CD14-positive monocyte (primary cell): Measurements from ENCODE around the gene PCDHB5. TPM values are rescaled to one million over a fixed set of nuclear protein-coding genes. Genes with fewer than 3 reads are reported as not detected.
"Not testable (repeated sequence)": the region's sequence is repeated elsewhere in the genome, so short reads cannot be mapped to it uniquely, and the experiment has no call there.

Source experiments
- DNase-seq, 3 donors: peaks; one replicate each; pipeline ENCODE4 v3.0.0-alpha.2; 2011 to 2022
- H2AFZ ChIP-seq: 2 replicates; pipeline ENCODE4 v1.6.0; 2012; ENCODE audit warnings: mild to moderate bottlenecking, low read depth, low read length, inconsistent platforms; ENCODE audit not compliant: insufficient read depth, poor library complexity, severe bottlenecking
- H3K27ac ChIP-seq, 2 donors: 1 replicate in 1 of 2; 2 replicates in 1 of 2; pipeline ENCODE4 v1.5.1; 2012 to 2013; ENCODE audit warnings: low read length in 2 of 2, control low read depth in 1 of 2, inconsistent platforms in 1 of 2, low read depth in 1 of 2, mild to moderate bottlenecking in 1 of 2
- H3K27me3 ChIP-seq, 2 donors: one replicate each; pipeline versions ENCODE4 v1.6.0 to v1.6.1; 2011 to 2013; ENCODE audit warnings: low read length in 2 of 2; ENCODE audit not compliant: control insufficient read depth in 2 of 2, insufficient read depth in 2 of 2
- H3K36me3 ChIP-seq, 2 donors: replicated peaks in 1 of 2; 1 replicate in 1 of 2; 2 replicates in 1 of 2; pipeline versions ENCODE4 v1.5.1 to v1.6.1; 2012 to 2013; ENCODE audit warnings: low read length in 2 of 2, control low read depth in 1 of 2, inconsistent platforms in 1 of 2, mild to moderate bottlenecking in 1 of 2; ENCODE audit not compliant: insufficient read depth in 2 of 2, control insufficient read depth in 1 of 2
- H3K4me1 ChIP-seq, 2 donors: 1 replicate in 1 of 2; 2 replicates in 1 of 2; pipeline versions ENCODE4 v1.5.1 to v1.6.1; 2012 to 2013; ENCODE audit warnings: low read length in 2 of 2, control low read depth in 1 of 2, inconsistent platforms in 1 of 2, mild to moderate bottlenecking in 1 of 2, moderate library complexity in 1 of 2; ENCODE audit not compliant: insufficient read depth in 2 of 2, control insufficient read depth in 1 of 2
- H3K4me2 ChIP-seq: replicated peaks from 2 replicates; pipeline ENCODE3; 2012; ENCODE audit warnings: low read length, moderate library complexity, mild to moderate bottlenecking; ENCODE audit not compliant: poor library complexity, severe bottlenecking; ENCODE audit errors: extremely low read depth
- H3K4me3 ChIP-seq, 3 experiments: fragments of 200-600 bp in 1 of 3; sonication (generic) in 1 of 3; replicated peaks in 1 of 3; 1 replicate in 2 of 3; 2 replicates in 1 of 3; pipeline ENCODE4 v1.5.1; 2011 to 2013; ENCODE audit warnings: low read length in 3 of 3, mild to moderate bottlenecking in 3 of 3, control low read depth in 2 of 3, low read depth in 2 of 3, inconsistent platforms in 1 of 3, moderate library complexity in 1 of 3
- H3K79me2 ChIP-seq: 2 replicates; pipeline ENCODE4 v1.6.0; 2012; ENCODE audit warnings: mild to moderate bottlenecking, control low read depth, inconsistent platforms, low read length, moderate library complexity; ENCODE audit not compliant: insufficient read depth
- H3K9ac ChIP-seq: 2 replicates; pipeline ENCODE4 v1.6.0; 2017; ENCODE audit warnings: low read length, mild to moderate bottlenecking; ENCODE audit not compliant: insufficient read depth, poor library complexity, severe bottlenecking
- H3K9me3 ChIP-seq, 2 donors: replicated peaks in 1 of 2; 1 replicate in 1 of 2; 2 replicates in 1 of 2; pipeline versions ENCODE4 v1.5.1 to v1.6.1; 2012 to 2013; ENCODE audit warnings: low read length in 2 of 2, control low read depth in 1 of 2; ENCODE audit not compliant: control insufficient read depth in 1 of 2, insufficient read depth in 1 of 2
- H4K20me1 ChIP-seq: 2 replicates; pipeline ENCODE4 v1.6.0; 2012; ENCODE audit warnings: mild to moderate bottlenecking, low read length, control low read depth, moderate library complexity; ENCODE audit not compliant: insufficient read depth
- H3K27ac Mint-ChIP-seq, 7 donors: one replicate each; pipeline ENCODE4 v1.8.0; 2020; ENCODE audit warnings: mild to moderate bottlenecking in 7 of 7, mixed read lengths in 7 of 7, moderate library complexity in 6 of 7, inconsistent platforms in 2 of 7
- H3K27me3 Mint-ChIP-seq, 3 donors: one replicate each; pipeline ENCODE4 v1.8.0; 2021 to 2022; ENCODE audit warnings: low read depth in 3 of 3, mild to moderate bottlenecking in 3 of 3, mixed read lengths in 3 of 3, moderate library complexity in 3 of 3, inconsistent platforms in 1 of 3
- H3K36me3 Mint-ChIP-seq, 2 donors: one replicate each; pipeline ENCODE4 v1.8.0; 2020; ENCODE audit warnings: mixed read lengths in 2 of 2, inconsistent platforms in 1 of 2, mild to moderate bottlenecking in 1 of 2
- H3K4me1 Mint-ChIP-seq: one replicate; pipeline ENCODE4 v1.8.0; 2020; ENCODE audit warnings: mild to moderate bottlenecking, mixed read lengths
- H3K4me3 Mint-ChIP-seq, 2 donors: one replicate each; pipeline ENCODE4 v1.8.0; 2020; ENCODE audit warnings: mild to moderate bottlenecking in 2 of 2, mixed read lengths in 2 of 2, moderate library complexity in 1 of 2
- H3K9me3 Mint-ChIP-seq, 7 donors: one replicate each; pipeline ENCODE4 v1.8.0; 2020 to 2022; ENCODE audit warnings: mixed read lengths in 7 of 7, mild to moderate bottlenecking in 6 of 7, moderate library complexity in 6 of 7, inconsistent platforms in 2 of 7
- CTCF ChIP-seq: fragments of 200-600 bp; IDR thresholded peaks from one replicate; pipeline ENCODE4 v1.8.0; 2022; ENCODE audit warnings: antibody characterized with exemption, mild to moderate bottlenecking
- WGBS: methylation state at CpG from one replicate; pipeline ENCODE4 v1.1.5; 2013; ENCODE audit warnings: missing lambda C conversion rate; ENCODE audit not compliant: insufficient coverage; 5-methylcytosine and 5-hydroxymethylcytosine counted together
- intact Hi-C, 2 donors: fragments of 100-400 bp; cut with micrococcal nuclease; formaldehyde crosslinking; loops; one replicate each; pipeline versions ENCODE4 v1.15.0 to v1.15.1; 2023
- polyA plus RNA-seq, 3 donors: library from polyadenylated mRNA; depleted of rRNA in 1 of 3; unstranded in 2 of 3; stranded (reverse) in 1 of 3; fragments of 300-500 nt in 2 of 3; fragments of >200 nt in 1 of 3; fragmentation: Illumina TruSeq in 2 of 3; gene quantifications; 1 replicate in 2 of 3; 2 replicates in 1 of 3; pipeline ENCODE4 v1.2.3, GENCODE V29; 2012 to 2021

PCDHB5 gene
- polyA plus RNA-seq, 3 donors, result not detected

DNA sequence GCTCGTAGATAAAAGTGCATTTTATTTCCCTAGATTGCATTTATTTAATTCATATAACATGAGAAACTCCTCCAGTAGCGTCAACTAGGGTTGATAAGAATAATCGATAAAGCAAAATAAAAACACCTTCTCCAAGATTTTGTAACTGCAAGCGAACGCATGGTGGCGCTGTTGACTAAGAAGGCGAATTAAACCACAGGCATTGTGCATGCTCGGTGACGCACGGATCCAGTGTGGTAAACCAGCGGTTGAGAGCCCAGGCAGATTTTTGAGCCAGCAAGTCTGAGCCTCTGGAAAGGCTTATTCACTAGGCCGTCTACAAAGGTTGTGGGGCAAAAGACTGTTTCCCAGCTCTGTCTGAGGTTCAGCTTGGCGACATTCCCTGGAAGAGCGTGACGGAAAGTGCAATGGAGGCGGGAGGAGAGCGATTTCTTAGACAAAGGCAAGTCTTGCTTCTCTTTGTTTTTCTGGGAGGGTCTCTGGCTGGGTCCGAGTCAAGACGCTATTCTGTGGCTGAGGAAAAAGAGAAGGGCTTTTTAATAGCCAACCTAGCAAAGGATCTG is 34.7 kb upstream of the PCDHB5 start, which contains the start of gene PCDHB3:
TSS of gene PCDHB3 (plus strand) at position 231 of the 563 bp plus-strand sequence. CDS start at position 408, 177 bp downstream.
- Histone ChIP-seq H3K9me3 (peaks cover 25 to 38% of the 10 kb centered on the region in 2 donors), H4K20me1 (no peaks in the 10 kb centered on the region), H3K9ac (no peak within 1 kb of the TSS), H2AFZ (no peak within 1 kb of the TSS), H3K79me2 (no peaks in the 10 kb centered on the region), H3K27ac (no peak within 1 kb of the TSS), H3K4me3 (no peak within 1 kb of the TSS), H3K36me3 (no peaks in the 10 kb centered on the region), H3K4me2 (no peak within 1 kb of the TSS), H3K27me3 (peaks cover 0 to 14% of the 10 kb centered on the region in 2 donors), H3K4me1 (no peaks in the 10 kb centered on the region)
- WGBS, result 19% methylated on average over 16 of the region's 19 CpGs
- no peak for TF ChIP-seq CTCF
- Mint-ChIP-seq H3K27me3 (peaks cover 8 to 29% (median 18%) of the 10 kb centered on the region in 3 donors), H3K4me3 (no peak within 1 kb of the TSS), H3K9me3 (peaks cover 18 to 47% (median 43%) of the 10 kb centered on the region in 7 donors), H3K4me1 (no peaks in the 10 kb centered on the region), H3K27ac (no peak within 1 kb of the TSS), H3K36me3 (peaks cover 0 to 2% of the 10 kb centered on the region in 2 donors)
- intact Hi-C loops, result no loop called here
- no peak for DNase-seq

DNA sequence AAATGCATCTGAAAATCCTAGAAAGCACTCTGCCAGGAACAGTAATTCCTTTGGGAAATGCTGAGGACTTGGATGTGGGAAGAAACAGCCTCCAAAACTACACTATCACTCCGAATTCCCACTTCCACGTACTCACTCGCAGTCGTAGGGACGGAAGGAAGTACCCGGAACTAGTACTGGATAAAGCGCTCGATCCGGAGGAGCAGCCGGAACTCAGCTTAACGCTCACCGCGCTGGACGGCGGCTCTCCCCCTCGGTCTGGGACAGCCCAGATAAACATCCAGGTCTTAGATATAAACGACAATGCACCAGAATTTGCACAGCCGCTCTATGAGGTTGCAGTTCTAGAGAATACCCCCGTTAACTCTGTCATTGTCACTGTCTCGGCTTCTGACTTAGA is 33.9 kb upstream of the PCDHB5 start:
- WGBS, result 44% methylated on average over 20 of the region's 20 CpGs
- Mint-ChIP-seq H3K27me3 (peaks cover 6 to 24% (median 13%) of the 10 kb centered on the region in 3 donors), H3K4me3 (no peak overlapping the region), H3K4me1 (no peaks in the 10 kb centered on the region), H3K9me3 (peaks cover 13 to 40% (median 37%) of the 10 kb centered on the region in 7 donors), H3K27ac (no peak overlapping the region), H3K36me3 (no peaks in the 10 kb centered on the region)
- no peak for DNase-seq
- Histone ChIP-seq H3K79me2 (no peaks in the 10 kb centered on the region), H3K4me2 (no peak overlapping the region), H3K27me3 (peaks cover 0 to 12% of the 10 kb centered on the region in 2 donors), H4K20me1 (no peaks in the 10 kb centered on the region), H3K4me1 (no peaks in the 10 kb centered on the region), H3K4me3 (no peak overlapping the region), H3K9me3 (peaks cover 23 to 31% of the 10 kb centered on the region in 2 donors), H2AFZ (no peak overlapping the region), H3K36me3 (no peaks in the 10 kb centered on the region), H3K9ac (no peak overlapping the region), H3K27ac (no peak overlapping the region)
- TF ChIP-seq CTCF, result no peak
- intact Hi-C loops, result no loop called here

DNA sequence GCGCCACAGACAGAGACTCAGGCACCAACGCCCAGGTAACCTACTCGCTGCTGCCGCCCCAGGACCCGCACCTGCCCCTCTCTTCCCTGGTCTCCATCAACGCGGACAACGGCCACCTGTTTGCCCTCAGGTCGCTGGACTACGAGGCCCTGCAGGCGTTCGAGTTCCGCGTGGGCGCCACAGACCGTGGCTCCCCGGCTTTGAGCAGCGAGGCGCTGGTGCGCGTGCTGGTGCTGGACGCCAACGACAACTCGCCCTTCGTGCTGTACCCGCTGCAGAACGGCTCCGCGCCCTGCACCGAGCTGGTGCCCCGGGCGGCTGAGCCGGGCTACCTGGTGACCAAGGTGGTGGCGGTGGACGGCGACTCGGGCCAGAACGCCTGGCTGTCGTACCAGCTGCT is 32.9 kb upstream of the PCDHB5 start:
- peaks cover 0 to 12% of the 10 kb centered on the region in 2 donors for H3K27me3 ChIP-seq
- intact Hi-C loops, result not testable (repeated sequence)

More for the DNA sequence above, 32.9 kb upstream of the PCDHB5 start:
- not testable (repeated sequence) for H3K27ac ChIP-seq, H3K4me2 ChIP-seq, H4K20me1 ChIP-seq, H3K36me3 ChIP-seq, H3K9ac ChIP-seq, H3K4me3 Mint-ChIP-seq, H3K4me1 ChIP-seq, DNase-seq, H3K36me3 Mint-ChIP-seq, H3K79me2 ChIP-seq, H3K4me1 Mint-ChIP-seq, H2AFZ ChIP-seq, H3K27ac Mint-ChIP-seq, H3K4me3 ChIP-seq
- Mint-ChIP-seq H3K9me3 (peaks cover 11 to 37% (median 30%) of the 10 kb centered on the region in 7 donors), H3K27me3 (peaks cover 6 to 15% (median 12%) of the 10 kb centered on the region in 3 donors)
- peaks cover 23 to 31% of the 10 kb centered on the region in 2 donors for H3K9me3 ChIP-seq
- 41% methylated on average over 28 of the region's 39 CpGs for WGBS
